HG03354 (cell line): Measurements from ENCODE around the gene GATC.
"Not testable (repeated sequence)": the region's sequence is repeated elsewhere in the genome, so short reads cannot be mapped to it uniquely, and the experiment has no call there.

Experiments used
- ATAC-seq: cut with Tn5 transposase; IDR thresholded peaks from one replicate; pipeline ENCODE4 v1.9.1; 2021; ENCODE audit warnings: mild to moderate bottlenecking; ENCODE audit not compliant: unreplicated experiment, poor library complexity, severe bottlenecking

The GATC gene

DNA sequence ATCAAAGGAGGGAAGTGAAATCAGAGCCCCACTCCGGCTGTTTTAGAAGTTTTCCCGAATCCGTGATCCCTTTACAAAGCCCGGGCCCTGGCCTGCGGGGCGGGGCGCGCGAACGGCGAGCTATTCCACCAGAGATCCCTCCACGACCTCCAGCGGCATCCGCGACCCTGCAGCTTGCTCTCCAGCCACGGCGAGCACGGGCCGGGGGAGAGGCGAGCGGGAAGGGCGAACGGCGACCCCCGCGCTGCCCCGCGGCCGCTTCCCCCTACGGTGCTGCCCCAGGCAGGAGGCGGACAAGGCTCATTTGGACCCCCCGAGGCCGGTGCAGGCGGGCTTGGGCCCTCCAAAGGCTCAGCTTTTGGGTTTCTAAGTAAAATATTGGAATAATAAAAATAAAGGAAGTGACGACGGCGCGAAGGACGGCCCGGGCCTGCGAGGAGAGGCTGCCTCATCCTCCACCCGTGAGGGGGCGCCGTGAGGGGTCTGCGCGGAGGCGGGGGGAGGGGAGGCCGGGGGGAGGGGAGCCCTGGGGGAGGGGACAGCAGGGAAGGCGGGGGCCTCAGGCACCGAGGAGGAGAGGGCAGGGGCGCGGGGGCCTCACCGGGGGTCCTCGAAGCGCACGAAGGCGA, 22.7 kb downstream of the GATC start:
- peak; percentile 38 for ATAC-seq

DNA sequence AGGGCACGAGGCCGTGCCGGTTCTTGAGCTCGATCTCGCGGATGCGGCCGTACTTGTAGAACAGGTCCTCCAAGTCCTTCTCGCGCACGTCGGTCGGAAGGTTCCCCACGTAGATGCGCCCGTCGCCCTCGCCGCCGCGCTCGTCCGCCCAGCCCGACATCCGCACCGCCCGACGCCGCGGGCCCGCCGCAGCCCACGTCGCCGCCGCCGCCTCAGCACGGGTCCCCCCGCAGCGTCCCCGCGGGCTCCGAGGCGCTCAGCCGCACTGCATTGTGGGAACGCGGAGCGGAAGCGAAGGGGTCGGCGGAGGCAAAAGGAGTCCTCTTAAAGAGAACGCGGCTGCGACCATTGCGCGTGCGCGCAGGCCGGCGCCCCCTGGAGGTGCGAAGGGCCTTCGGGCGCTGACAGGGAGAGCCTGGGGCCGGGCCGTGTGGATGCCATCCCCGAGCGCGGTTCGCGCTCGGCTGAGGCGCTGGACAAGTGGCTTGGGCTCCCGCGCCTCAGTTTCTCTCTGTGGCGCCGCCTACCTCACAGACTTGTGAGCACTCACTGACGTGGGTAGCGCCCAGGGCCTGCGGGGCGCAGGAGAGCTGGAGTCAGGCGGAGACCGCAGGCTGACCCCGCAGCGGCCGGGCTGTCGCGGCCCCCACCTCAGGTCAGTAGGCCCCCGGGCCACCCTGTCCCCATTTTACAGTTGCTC, 23.4 kb downstream of the GATC start, which contains the start of gene SRSF9:
Gene SRSF9 (minus strand): TSS at position 299 of the 700 bp plus-strand sequence. CDS start 139 bp downstream, at position 160.
- peak; percentile 89 for ATAC-seq

DNA sequence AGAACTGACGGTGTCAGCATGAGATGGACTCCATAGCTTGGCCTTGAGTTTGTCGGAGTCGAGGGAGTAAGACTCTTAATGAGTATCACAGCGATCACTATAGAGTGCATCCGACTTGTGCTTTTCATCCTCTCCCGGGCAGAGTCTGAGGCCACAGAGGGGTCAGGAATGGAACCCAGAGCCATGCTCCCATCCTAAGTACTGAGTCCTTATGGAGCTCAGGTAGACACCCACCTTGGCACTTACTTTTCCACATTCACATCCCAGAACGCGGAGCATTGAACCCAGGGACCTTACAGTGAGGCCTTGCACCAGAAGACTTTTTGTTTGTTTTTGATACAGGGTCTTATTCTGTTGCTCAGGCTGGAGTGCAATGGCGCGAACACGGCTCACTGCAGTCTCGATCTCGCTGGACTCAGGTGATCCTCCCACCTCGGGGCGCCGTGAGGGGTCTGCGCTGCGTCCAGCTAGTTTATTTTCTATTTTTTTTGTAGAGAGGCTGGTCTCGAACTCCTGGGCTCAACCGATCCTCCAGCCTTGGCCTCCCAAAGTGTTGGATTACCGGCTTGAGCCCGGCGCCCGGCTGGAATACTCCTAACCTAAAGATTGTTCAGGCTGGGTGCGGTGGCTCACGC, 24.0 kb downstream of the GATC start:
- peak; percentile 15 for ATAC-seq

DNA sequence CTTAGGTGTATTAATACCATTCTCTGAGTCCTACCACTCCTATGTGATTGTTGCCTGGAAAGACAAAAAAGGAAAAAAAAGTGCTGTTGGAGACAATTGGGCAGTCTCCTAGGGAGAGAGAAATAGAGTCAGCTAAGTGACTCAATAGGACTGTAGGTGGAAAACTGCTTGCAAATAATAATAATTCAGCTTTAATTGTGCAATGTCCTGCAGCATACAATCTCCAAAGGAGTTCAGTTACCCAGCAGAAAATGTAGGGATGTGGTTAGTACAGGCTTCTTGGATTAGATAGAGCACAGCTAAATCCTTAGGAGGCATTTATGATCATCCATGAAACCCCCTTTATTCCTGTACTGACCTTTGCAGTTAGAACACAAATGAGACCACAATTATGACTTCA, 26.3 kb downstream of the GATC start:
- ATAC-seq, result no peak

DNA sequence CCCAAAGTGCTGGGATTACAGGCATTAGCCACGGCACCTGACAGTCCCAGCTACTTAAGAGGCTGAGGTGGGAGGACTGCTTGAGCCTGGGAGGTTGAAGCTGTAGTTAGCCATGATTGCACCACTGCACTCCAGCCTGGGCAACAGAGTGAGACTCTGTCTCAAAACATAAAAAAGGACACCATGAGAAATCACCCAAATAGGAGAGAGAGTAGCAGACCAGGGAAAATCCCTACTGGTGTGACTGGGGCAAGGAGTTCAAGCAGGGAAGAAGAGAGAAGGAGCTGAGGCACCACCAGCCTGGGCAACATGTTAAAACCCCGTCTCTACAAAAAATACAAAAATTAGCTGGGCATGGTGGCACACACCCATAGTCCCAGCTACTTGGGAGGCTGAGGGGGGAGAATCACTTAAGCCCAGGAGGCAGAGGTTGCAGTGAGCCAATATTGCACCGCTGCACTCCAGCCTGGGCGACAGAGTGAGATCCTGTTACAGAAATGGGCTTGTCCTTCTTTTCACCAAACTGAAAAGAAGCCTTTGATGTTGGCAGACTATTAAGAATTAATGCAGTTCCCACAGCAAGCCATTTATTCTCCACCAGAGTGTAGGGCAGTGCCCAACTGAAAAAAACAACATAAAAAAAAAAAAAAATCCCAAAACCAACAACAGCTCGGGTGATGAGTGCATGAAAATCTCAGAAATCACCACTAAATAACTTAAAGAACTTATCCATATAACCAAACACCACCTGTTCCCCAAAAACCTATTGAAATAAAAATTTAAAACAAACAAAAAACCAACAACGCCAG, 27.8 kb downstream of the GATC start:
- no peak for ATAC-seq

DNA sequence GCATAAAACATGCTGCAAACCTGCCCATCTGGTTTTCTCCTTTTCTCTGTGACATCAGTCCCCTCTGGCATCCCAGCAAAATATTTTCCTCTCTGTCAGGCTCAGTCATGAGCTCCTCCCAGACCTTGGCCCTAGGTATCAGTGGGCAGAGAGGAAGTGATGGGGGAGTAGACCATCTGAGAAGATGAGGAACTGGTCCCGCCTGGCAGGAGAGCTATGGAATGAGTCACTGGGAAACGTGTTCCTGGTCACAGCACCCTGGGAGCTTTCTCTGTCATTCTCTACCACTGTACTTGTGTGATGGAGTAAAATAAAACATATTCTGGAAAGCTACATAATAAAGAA, 28.3 kb downstream of the GATC start:
- no peak for ATAC-seq

DNA sequence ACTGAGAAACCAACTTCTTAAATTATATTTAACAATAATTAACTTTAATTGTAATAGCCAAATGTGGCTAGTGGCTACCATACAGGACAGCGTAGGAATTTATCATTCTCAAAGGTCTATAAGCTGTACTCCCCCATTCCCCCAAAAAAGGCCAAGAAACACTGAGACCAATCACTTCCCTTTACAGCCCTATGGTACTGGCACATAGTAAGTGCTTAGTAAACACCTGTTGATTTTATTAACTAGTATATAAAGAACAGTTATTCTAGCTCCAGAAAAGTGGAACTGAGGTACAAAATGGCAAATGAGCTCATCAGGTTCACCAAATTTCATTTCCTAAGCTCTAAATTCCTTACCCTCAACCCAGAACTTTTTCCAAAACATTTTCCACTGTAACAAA, 29.4 kb downstream of the GATC start:
- ATAC-seq, result no peak

DNA sequence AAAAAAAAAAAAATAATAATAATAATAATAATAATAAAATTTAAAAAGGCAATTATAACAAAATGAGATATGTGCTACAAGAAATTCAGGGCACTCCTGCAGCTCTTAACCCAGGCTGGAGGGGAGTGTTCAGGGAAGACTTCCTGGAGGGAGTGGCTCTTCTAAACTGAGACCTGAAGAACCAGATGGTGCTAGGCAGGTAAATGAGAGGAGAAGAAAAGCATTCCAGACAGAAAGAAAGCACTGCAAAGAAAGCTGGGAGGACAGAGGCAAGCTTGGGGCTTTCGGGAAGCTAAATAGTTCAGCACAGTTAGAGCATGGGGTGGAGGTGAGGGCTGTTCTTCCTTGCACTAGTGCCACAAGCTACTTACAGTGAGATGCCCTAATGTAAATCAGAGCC, 33.2 kb downstream of the GATC start:
- ATAC-seq, result no peak

DNA sequence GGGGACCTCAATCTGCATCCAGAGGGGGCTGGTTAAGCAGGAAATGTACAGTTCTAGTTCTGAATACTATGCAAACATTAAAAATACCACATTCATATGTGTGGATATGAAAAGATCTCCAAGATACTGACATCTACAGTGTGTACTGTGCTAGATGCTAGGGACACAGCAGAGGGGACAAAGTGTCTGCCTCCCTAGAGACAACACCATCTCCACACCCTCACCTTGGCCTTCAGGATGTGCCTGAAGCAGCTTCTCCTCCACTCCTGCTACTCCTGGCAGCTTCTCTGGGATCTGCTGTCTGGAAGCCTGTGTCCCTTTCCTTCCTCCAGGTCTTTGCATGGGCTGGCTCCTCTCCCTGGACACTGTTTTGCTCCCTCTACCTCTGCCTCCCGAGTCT, 34.0 kb downstream of the GATC start:
- ATAC-seq, result no peak

DNA sequence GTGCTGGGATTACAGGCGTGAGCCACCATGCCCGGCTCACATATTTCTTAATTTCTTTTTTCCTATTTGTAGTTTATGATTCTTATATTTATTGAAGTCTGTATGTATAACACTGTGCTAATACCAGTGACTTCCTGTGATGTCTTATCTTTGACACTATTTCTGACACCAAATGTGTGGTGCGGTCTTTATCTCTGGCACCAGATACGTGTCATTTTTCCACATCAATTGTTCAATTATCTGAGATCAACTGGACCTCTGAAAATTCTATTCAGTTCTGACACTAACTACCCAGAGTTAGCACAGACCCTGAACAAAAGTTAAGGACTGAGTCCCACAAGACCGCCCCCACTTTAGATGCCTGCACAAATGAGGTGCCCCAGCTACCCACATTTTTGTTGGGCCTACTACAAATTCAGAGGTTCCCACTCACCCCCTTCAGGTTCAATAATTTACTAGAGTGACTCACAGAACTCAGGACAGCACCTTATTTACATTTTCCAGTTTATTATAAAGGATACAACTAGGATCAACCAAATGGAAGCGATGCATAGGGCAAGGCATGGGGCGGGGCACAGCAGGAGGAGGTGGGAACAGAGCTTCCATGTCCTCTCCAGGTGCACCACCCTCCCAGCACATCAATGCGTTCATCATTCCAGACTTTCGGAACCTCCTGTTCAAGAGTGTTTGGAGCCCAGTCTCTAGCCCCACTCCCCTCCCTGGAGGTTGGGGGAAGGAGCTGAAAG, 35.0 kb downstream of the GATC start:
- ATAC-seq, result no peak

DNA sequence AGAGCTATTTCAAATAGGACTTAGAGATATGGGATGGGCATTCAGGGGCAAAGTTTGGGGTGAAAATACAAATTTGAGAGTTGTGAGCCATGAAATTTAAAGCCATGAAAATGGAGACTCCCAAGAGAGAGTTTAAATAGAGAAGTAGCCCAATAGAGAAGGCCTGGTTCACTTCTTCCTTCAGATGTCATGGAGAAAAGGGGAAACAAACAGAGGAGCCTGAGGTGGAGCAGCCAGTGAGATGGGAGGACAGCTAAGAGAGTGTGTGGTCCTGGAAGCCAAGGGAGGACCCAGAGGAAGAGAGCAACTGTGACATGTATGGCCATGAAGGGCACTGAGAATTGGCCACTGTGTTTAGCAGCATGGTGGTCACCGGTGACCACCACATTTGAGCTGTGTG, 37.4 kb downstream of the GATC start:
- no peak for ATAC-seq

DNA sequence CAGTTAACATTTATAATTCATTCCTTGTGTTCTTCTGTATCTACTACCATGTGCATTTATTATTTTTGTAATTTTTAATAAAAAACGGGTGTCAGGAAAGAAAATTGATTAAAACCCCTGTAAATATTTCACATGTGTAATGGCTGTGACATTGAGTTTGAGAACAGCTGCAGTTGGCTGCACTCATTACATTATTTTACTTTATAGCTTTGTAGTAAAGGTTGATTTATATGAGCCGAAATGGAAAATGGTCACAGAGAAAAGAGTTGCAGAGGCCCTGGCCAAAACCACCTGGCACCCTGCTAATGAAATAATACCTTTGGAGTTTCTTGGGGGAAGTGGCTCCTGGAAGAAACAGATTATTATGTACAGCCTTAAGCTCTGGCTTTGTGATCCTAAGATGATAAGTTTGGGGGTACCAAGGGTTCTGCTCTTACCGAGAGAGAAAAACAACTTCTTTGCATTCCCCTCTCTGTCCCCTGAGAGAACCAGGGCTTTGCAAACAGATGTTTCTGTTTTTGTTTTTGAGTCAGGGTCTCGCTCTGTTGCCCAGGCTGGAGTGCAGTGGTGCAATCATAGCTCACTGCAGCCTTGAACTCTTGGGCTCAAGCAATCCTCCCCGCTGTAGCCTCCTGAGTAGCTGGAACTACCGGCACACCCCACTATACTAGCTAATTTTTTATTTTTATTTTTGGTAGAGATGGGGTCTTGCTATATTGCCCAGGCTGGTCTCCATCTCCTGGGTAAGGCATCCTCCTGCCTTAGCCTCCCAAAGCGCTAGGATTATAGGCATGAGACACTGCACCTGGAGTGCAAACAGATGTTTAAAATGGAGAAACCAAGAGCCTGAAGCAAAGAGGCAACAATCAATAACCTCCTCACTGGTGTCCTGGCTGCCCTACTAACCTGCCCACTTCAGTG, 40.0 kb downstream of the GATC start:
- ATAC-seq, result no peak

DNA sequence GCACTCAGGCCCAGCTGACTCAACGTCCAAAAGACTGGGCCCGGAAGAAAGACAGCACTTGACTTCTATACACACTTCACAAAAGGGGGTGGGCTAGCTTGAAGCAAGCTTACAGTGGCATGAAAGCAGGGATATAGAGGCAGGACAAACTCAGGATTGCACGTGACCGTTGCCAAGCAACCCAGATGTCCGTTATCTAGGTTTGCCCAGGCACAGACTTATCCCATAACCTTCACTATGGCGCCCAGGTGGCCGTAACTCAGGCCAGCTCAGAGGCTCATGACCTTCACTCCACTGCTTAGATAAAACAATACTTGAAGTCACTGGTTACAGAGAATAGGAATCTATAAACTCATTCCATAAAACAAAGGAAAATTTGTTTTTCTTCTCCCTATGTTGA, 41.3 kb downstream of the GATC start:
- not testable (repeated sequence) for ATAC-seq

DNA sequence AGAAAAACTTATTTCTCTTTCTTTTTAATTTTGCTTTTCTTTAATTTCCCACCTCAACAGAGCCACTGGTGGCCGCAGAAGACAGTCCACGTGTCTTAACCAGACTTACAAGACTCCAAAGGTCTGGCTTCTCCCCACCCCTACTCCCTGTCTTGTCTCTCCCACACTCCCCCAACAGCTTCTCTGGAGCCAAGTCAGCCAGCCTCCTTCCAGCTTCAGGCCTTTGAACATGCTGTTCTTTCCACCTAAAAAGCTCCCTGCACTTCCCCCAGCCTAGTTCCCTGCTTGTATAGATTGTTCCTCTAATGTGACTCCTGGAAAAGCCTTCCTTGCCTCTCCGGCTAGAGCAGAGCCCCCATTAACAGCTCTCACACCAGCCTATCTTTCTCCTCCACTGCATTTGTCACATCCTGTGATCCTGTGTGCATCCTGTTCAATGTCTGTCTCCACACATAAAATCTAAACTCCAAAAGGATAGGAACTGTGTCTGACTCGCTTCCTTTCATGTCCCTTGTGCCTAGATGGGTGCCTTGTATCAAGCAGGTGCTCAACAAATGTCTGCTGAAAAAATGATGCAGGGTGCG, 41.9 kb downstream of the GATC start:
- no peak for ATAC-seq

DNA sequence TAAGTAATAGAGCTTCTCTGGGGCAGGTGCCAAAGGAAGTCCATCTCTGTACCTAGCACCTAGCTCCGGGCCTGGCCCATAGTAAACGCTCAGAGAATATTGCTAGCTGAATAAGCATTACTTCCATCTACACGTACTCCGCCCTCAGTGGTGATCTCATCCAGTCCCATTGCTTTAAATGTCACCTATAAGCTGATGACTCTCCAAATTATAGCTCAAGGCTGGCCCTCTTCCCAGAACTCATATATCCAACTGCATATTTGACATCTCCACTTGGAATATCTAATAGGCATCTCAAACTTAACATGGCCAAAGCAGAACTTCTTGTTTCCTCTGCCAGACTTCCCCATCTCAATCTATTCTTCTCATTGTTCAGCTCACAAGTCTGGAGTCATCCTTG, 42.8 kb downstream of the GATC start:
- no peak for ATAC-seq

DNA sequence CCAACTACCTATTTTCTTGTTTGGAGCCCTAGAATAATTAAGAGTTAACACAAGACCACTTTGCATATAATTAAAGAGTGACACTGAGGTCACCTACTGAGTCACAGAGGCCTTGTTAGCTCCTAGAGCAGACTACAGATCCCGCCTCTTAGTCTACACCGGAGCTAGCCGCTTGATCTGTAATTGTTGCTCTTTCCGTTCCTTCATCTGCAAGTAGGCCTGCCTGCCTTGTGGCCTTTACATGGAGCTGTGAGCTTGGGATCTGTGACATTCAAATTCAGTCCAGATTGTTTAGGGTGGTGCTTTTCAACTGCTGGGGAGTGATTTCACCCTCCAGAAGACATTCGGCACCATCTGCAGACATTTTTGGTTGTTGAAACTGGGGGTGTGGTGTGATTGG, 44.1 kb downstream of the GATC start:
- no peak for ATAC-seq

DNA sequence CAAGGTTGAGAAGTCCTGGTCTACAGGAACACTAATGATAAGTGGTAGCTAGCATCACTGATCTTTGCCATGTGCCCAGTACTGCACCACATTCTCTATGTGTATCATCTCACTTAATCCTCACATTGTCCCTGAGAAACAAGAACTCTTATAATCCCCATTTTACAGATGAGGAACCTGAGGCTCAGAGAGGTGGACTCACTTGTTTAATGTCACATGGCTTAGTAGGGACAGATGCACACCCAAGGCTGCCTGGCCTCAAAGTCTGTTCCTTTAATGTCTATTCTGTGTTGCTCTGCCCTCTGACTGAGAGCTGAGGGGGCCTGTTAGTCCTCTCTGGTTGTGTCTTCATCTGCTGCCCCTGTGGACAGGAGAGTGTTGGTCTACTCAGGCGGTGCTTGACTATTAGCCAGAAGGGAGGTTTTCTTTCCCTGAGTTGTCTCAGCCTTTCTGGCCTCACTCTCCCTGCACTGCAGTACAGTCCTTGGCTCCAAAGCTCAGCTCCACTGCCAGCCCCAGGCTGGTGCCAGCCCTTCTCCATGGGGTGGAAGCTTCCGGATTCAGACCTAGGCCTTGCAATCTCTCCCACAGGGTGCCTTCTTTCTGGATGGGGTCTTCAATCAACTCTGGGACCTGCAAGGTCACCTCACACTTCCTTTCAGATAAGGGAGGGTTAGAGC, 44.7 kb downstream of the GATC start:
- ATAC-seq, result no peak

DNA sequence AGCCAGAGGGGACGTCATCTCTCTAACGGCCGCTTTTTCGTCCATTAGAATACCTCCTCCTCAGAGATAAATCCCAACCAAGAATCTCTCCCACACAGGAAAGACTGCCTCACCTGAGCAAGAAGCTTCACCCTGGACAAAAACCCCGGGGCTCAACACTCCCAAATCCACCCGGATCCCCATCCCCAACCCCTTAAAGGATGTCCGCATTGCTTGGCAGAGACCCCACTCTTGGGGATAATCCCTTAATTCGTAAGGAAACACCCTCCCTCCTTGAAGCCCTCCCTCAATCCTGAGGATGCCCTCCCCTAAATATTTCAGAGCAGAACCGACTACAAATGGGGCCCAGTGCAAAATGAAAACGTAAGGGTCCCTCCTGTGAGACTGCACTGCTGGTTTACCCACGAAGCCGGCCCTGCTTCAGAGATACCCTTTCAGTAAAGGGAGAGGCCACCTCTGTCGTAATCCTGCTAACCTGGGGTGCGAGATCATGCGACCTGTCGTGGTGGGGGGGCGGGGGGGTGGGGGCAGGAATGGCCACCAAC, 49.0 kb downstream of the GATC start:
- peak; percentile 12 for ATAC-seq
